K562 (cell line): ENCODE data around the gene P2RX2. TPM values are rescaled to one million over a fixed set of nuclear protein-coding genes. Genes with fewer than 3 reads are reported as not detected.
A peak's percentile ranks its signal among the peaks of the same experiment; 100 is the strongest.

Experiments used
- ATAC-seq: fragments of 200-7000 bp; cut with Tn5 transposase; 3 replicates; pipeline ENCODE4 v1.9.1; 2020; ENCODE audit warnings: moderate library complexity
- BruUV-seq: library from RNA; stranded (reverse); fragments of 400-500 nt; replicated peaks from 2 replicates; lab custom pipeline; 2021; lab: Mats Ljungman, UMichigan
- CTCF ChIA-PET: fragments of 300-600 bp; formaldehyde crosslinking; extraction: SDS; loops from one replicate; lab custom pipeline; 2021; ENCODE audit warnings: low intra/inter-chr PET ratio; lab: Yijun Ruan, JAX
- POLR2A ChIA-PET: fragments of 300-600, 350-650 bp; sonication (Branson Sonifier 250); formaldehyde crosslinking; extraction: SDS; loops from one replicate; lab custom pipeline; 2021; ENCODE audit warnings: antibody characterized with exemption, inconsistent platforms; lab: Yijun Ruan, JAX
- DNase-seq, 4 experiments: peaks; one replicate each; pipeline versions ENCODE4 v3.0.0 to v3.0.0-alpha.2; 2011 to 2018; ENCODE audit warnings: low spot score in 3 of 4, mixed read lengths in 3 of 4; ENCODE audit errors: extremely low read depth in 1 of 4
- FAIRE-seq: peaks from 2 replicates; lab custom pipeline; 2011; peaks lifted over from hg19 to GRCh38; lab: Jason Lieb, UNC
- H2AFZ ChIP-seq: 2 replicates; pipeline ENCODE4 v1.6.0; 2011; ENCODE audit warnings: low read depth, low read length, control low read depth, inconsistent platforms
- H3K27ac ChIP-seq: fragments of 200-600 bp; 3 replicates; pipeline ENCODE4 v1.8.0; 2011; ENCODE audit warnings: low read depth, mild to moderate bottlenecking, control low read depth, inconsistent platforms, low read length, moderate library complexity, mixed read lengths; ENCODE audit errors: extremely low read depth
- H3K27me3 ChIP-seq, 2 experiments: fragments of 300-600 bp in 1 of 2; 2 replicates in 1 of 2; 3 replicates in 1 of 2; pipeline versions ENCODE4 v1.6.0 to v1.8.0; 2011; ENCODE audit warnings: inconsistent platforms in 2 of 2, low read length in 2 of 2, mild to moderate bottlenecking in 1 of 2, mixed read lengths in 1 of 2, moderate library complexity in 1 of 2; ENCODE audit not compliant: control insufficient read depth in 2 of 2, insufficient read depth in 2 of 2
- H3K36me3 ChIP-seq: fragments of 300-600 bp; 3 replicates; pipeline ENCODE4 v1.8.0; 2011; ENCODE audit warnings: mild to moderate bottlenecking, low read length, inconsistent platforms; ENCODE audit not compliant: control insufficient read depth, insufficient read depth
- H3K4me1 ChIP-seq, 2 experiments: fragments of 200-600 bp in 1 of 2; replicated peaks in 1 of 2; 2 replicates in 1 of 2; 3 replicates in 1 of 2; pipeline versions ENCODE4 v1.5.1 to v1.8.0; 2011; ENCODE audit warnings: inconsistent platforms in 2 of 2, low read length in 2 of 2, mild to moderate bottlenecking in 1 of 2, mixed read lengths in 1 of 2, moderate library complexity in 1 of 2; ENCODE audit not compliant: control insufficient read depth in 2 of 2, insufficient read depth in 2 of 2
- H3K4me2 ChIP-seq: 2 replicates; pipeline ENCODE4 v1.6.1; 2011; ENCODE audit warnings: low read length, control low read depth, inconsistent platforms, mixed read lengths; ENCODE audit not compliant: insufficient read depth
- H3K4me3 ChIP-seq: fragments of 200-600 bp; sonication (generic), shearing (Covaris generic); 2 replicates; pipeline ENCODE4 v1.5.1; 2016; ENCODE audit warnings: control low read depth, inconsistent platforms
- H3K79me2 ChIP-seq: fragments of 200-600 bp; 3 replicates; pipeline ENCODE4 v1.8.0; 2011; ENCODE audit warnings: low read length, inconsistent platforms; ENCODE audit not compliant: control insufficient read depth, insufficient read depth
- H3K9ac ChIP-seq, 2 experiments: 2 replicates each; pipeline versions ENCODE4 v1.6.0 to v1.6.1; 2011; ENCODE audit warnings: low read depth in 2 of 2, low read length in 2 of 2, control low read depth in 1 of 2, inconsistent platforms in 1 of 2, mild to moderate bottlenecking in 1 of 2, mixed read lengths in 1 of 2; ENCODE audit not compliant: insufficient read depth in 1 of 2
- H3K9me1 ChIP-seq: one replicate; pipeline ENCODE4 v1.6.0; 2011; ENCODE audit warnings: inconsistent platforms, mild to moderate bottlenecking, low read length, moderate library complexity; ENCODE audit not compliant: control insufficient read depth, insufficient read depth
- H3K9me3 ChIP-seq: replicated peaks from 2 replicates; pipeline ENCODE4 v1.5.1; 2011; ENCODE audit warnings: low read depth, low read length, inconsistent platforms; ENCODE audit not compliant: control insufficient read depth, insufficient read depth
- H4K20me1 ChIP-seq: replicated peaks from 2 replicates; pipeline ENCODE4 v1.6.1; 2011; ENCODE audit warnings: low read length, inconsistent platforms, mixed read lengths; ENCODE audit not compliant: control insufficient read depth, insufficient read depth
- ATF7 ChIP-seq: fragments of 450-650 bp; IDR thresholded peaks from 2 replicates; pipeline ENCODE4 v1.7.1; 2014; ENCODE audit warnings: mild to moderate bottlenecking, moderate library complexity
- CHAMP1 ChIP-seq: fragments of 450-650 bp; IDR thresholded peaks from 2 replicates; pipeline ENCODE4 v1.6.1; 2016; ENCODE audit warnings: mild to moderate bottlenecking
- EGR1 ChIP-seq: fragments of 450-650 bp; conservative IDR thresholded peaks from 2 replicates; pipeline ENCODE4 v1.6.1; 2017; ENCODE audit warnings: mild to moderate bottlenecking
- FOSL1 ChIP-seq: fragments of 200-800 bp; sonication (Bioruptor generic); conservative IDR thresholded peaks from 2 replicates; pipeline ENCODE4 v1.6.1; 2016; ENCODE audit warnings: missing genetic modification characterization, missing compliant biosample characterization
- MTA1 ChIP-seq: fragments of 450-650 bp; IDR thresholded peaks from 2 replicates; pipeline ENCODE4 v1.6.1; 2017; ENCODE audit warnings: borderline replicate concordance
- POLR2AphosphoS5 ChIP-seq: IDR thresholded peaks from 2 replicates; pipeline ENCODE4 v1.6.1; 2011; ENCODE audit warnings: mild to moderate bottlenecking, low read depth, low read length, moderate library complexity; ENCODE audit not compliant: control insufficient read depth, insufficient read depth
- SAFB ChIP-seq: fragments of 200-400 bp; formaldehyde crosslinking; IDR thresholded peaks from 2 replicates; pipeline ENCODE4 v1.6.1; 2017; ENCODE audit warnings: low read depth, low read length, borderline replicate concordance
- STAT5B ChIP-seq: fragments of 250-450 bp; sonication (Bioruptor Pico); IDR thresholded peaks from 2 replicates; pipeline ENCODE4 v1.8.0; 2021; ENCODE audit warnings: mild to moderate bottlenecking, inconsistent platforms
- ZBTB33 ChIP-seq: sonication (generic); formaldehyde crosslinking; IDR thresholded peaks from 2 replicates; pipeline ENCODE4 v1.8.1; 2023; ENCODE audit warnings: mild to moderate bottlenecking, missing genetic modification reagents
- ZNF436 ChIP-seq: fragments of 250-450, 450-650 bp; sonication (Bioruptor Pico); formaldehyde crosslinking; IDR thresholded peaks from 2 replicates; pipeline ENCODE4 v1.7.0; 2020; ENCODE audit warnings: mild to moderate bottlenecking
- WGBS: fragments of 100-300 bp; shearing (Covaris generic); methylation state at CpG from one replicate; pipeline ENCODE4 v1.1.6; 2016; ENCODE audit warnings: low coverage, mixed read lengths; ENCODE audit not compliant: insufficient coverage; ENCODE audit errors: missing lambda C conversion rate; 5-methylcytosine and 5-hydroxymethylcytosine counted together
- in situ Hi-C: fragments of 300-500 bp; cut with MboI; formaldehyde crosslinking; loops from 4 replicates; pipeline ENCODE4 v1.15.0; 2018; ENCODE audit warnings: inconsistent platforms, mixed read lengths
- intact Hi-C: fragments of 100-400 bp; cut with micrococcal nuclease; formaldehyde crosslinking; loops from 2 replicates; pipeline ENCODE4 v1.14.2; 2022
- polyA plus RNA-seq, 8 experiments: library from polyadenylated mRNA; depleted of rRNA in 4 of 8; stranded (reverse) in 5 of 8; unstranded in 3 of 8; fragments of >200 nt; fragmentation: Nextera tagmentation in 2 of 8; fragmentation: Illumina TruSeq in 1 of 8; extraction: Ambion mirVana in 2 of 8; extraction: Trizol in 1 of 8; gene quantifications; 2 replicates each; pipeline versions ENCODE4 v1.2.1 to v1.2.3, GENCODE V29; 2011 to 2014; ENCODE audit warnings: inconsistent platforms in 1 of 8, missing spikeins in 1 of 8
- total RNA-seq, 7 experiments: library from RNA; depleted of rRNA in 6 of 7; stranded (reverse); fragments of >200 nt in 6 of 7; fragmentation: Illumina TruSeq in 2 of 7; extraction: Trizol in 2 of 7; gene quantifications; 2 replicates each; pipeline versions ENCODE4 v1.2.1 to v1.2.3, GENCODE V29; 2011 to 2021; ENCODE audit warnings: low replicate concordance in 1 of 7
- TF ChIP-seq, protein P1 (sequence below): IDR thresholded peaks from 2 replicates; pipeline ENCODE4 v1.6.1; 2011; ENCODE audit not compliant: insufficient read length; ENCODE audit errors: extremely low read depth

P2RX2 gene
- total and polyA plus RNA-seq, 9 of the 15 experiments (the other 6 are each of a cell fraction or from before 2014, with no cell fraction given): not detected

DNA sequence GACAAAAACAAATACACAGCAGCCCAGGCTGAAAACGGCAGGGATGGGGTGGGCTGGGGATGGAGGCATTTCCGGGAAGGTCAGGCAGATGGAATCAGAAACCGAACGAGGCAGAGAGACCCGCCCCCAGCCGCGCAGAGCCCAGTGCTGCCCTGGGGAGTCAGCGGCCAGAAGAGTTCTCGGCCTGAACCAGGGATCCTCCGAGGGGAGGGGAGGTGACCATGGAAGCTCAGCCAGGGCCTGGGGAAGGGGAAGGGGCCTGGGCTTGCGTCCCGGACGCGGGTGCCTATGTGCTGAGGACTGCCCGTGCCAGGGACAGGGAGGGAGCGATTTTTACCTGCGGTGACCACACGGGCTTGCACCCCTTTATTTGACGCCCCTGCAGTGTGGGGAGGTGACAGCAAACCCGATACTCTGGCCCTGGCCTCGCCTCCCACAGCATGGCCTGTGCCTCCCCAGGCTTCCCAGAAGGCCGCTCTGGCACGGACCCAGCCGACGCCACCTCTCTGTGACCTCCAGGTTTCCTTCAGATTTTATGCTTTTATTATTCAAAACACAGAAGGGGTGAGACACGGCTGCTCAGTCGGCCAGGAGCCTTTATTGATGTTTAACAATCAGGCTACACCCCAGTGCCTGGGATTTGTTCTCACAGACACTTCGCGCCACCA lies 15.9 kb upstream of the P2RX2 start (continued):
- TF ChIP-seq, protein P1, sequence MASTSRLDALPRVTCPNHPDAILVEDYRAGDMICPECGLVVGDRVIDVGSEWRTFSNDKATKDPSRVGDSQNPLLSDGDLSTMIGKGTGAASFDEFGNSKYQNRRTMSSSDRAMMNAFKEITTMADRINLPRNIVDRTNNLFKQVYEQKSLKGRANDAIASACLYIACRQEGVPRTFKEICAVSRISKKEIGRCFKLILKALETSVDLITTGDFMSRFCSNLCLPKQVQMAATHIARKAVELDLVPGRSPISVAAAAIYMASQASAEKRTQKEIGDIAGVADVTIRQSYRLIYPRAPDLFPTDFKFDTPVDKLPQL: no peak
- TF ChIP-seq MTA1 (no peak), ZNF436 (CRISPR knock-in tag) (no peak), ATF7 (peak; percentile 45), POLR2AphosphoS5 (no peak)
- TF ChIP-seq, all 486 proteins: peak for 5

DNA sequence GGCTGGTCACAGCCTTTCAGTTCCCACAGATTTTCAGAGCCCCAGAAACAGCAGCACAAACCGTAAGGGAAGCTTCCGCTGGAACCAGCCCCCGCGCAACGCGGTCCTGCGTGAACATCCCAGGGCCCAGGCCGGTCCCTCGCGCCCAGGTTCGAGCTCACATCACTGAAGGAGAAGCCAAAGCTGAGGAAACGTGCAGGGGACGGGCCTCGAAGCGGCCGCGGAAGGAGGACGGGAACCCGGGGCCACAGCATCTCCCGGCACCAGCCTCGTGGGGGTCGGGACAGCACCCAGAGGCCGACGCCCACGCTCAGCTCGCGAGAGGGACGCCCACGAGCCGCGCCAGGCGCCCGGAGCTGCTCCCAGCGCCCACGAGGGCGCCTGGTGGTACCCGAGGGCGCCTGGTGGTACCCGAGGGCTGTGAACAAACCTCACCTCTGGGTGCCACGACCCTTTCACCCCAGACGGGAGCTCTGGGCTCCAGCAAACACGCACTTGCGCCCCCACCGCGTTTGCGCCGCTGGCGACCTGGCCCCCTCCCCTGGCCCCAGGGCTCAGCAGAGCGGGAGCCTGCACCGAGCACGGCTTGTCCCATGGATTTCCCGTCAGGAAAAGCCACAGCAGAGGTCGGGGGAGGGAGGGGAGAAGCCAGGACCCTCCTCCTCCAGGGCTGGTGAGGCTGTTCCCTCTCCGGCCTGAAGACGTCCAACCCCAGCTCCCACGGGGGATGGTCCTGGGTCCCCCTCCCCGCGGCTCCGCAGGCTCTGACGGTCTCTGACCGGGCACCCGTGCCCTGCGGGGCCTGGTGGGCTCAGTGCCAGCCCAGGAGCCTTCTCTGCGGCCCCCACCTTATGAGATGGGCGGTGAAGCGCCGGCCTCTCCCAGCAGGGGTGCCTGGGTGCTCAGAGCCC lies 15.1 kb upstream of the P2RX2 start:
- no peaks in the 10 kb centered on the region for H3K9me1 ChIP-seq
- intact Hi-C loops: no loop called here
- H3K4me1 ChIP-seq: peaks cover 7 to 65% of the 10 kb centered on the region in 2 experiments; a peak in 4 of 5 replicates
- no peak overlapping the region; a peak in 1 of 4 replicates for H3K9ac ChIP-seq
- CTCF ChIA-PET: interaction anchor here (0.6 kb wide), 1 partner anchor 43 kb away, joined by 3 read pairs; no protein-coding TSS in a partner anchor
- DNase-seq (no peak), ATAC-seq (no peak), FAIRE-seq (no peak)
- TF ChIP-seq STAT5B (CRISPR knock-in tag): no peak
- TF ChIP-seq CHAMP1: no peak
- TF ChIP-seq FOSL1 (tag): no peak
- TF ChIP-seq SAFB: peak; percentile 72
- TF ChIP-seq ZBTB33: peak; percentile 68
- TF ChIP-seq EGR1: peak; percentile 29
- POLR2A ChIA-PET: interaction anchor here (0.6 to 1.5 kb wide), 2 partner anchors 11 to 107 kb away, joined by 3 to 5 read pairs; partner anchors contain the start of gene PGAM5
- H3K27ac ChIP-seq: no peak overlapping the region
- H3K36me3 ChIP-seq: no peaks in the 10 kb centered on the region
- H4K20me1 ChIP-seq: no peaks in the 10 kb centered on the region
- H3K79me2 ChIP-seq: no peaks in the 10 kb centered on the region
- H3K9me3 ChIP-seq: no peaks in the 10 kb centered on the region
- H3K4me2 ChIP-seq: no peak overlapping the region
- in situ Hi-C loops: loop anchor here (5.0 kb wide), 1 partner anchor 186 kb away; no protein-coding TSS in a partner anchor
- H3K27me3 ChIP-seq: peaks cover 30 to 66% of the 10 kb centered on the region in 2 experiments
- BruUV-seq: no TSS peak
- no peak overlapping the region for H2AFZ ChIP-seq
- whole genome bisulfite sequencing: 16% methylated on average over 34 of the region's 67 CpGs
- H3K4me3 ChIP-seq: no peak overlapping the region
